Occipital lobe (tissue), 2 donors: ENCODE results near the gene SULT1E1. TPM values are rescaled to one million over a fixed set of nuclear protein-coding genes. Genes with fewer than 3 reads are reported as not detected.

Experiments used
- DNase-seq: peaks from one replicate; lab custom pipeline; 2025; lab: John Stamatoyannopoulos, UW
- total RNA-seq: library from RNA; depleted of rRNA; stranded (reverse); fragments of >200 nt; gene quantifications from one replicate; pipeline ENCODE4 v1.2.3, GENCODE V29; 2014

SULT1E1 gene
- total RNA-seq, 1 donor from 2014 or later = 8.4 TPM

DNA sequence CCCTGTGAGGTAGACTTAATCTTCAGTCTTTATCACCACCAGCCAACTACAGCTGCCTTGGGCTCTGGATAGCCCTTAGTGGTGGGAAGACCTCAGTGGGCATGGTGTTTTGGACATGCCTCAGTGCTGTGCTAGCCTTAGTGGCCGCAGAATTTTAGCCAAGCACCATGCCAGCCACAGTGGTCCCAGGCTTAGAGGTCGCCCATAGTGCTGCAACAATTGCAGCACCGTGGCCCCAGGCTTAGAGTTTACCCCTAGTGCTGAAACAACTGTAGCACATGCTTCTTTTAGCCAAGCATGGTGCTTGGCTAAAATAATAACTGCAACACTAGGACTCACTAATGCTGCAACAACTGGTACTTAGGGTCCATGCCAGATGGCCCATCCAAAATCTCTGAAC lies 60.6 kb downstream of the SULT1E1 start:
- DNase-seq = no peak

DNA sequence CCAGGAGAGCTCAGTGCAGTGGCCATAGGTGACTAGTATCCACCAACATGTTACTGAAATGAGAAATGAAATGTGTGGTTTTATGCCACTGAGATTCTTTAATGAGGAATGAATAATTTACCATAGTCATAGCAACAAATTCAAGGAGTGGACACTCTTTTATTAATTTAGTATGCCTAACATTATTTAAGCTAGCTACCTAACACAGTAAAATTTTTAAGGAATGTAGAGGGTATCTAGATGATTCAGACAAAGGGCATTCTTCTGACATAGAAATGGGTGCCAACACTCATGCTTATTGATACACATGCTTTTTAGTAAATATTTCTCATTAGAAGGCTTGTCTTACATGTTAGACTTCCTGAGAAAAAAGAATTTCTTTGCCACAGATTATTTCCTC lies 66.2 kb downstream of the SULT1E1 start:
- no peak for DNase-seq

Other genes starting within 250 kb of the SULT1E1 start
- gene UGT2A2, start 220.5 kb downstream of the SULT1E1 start, total RNA-seq = not detected
- not detected for gene UGT2A1, start 206.9 kb downstream of the SULT1E1 start, total RNA-seq
- 0.31 TPM for gene SULT1B1, start 99.5 kb downstream of the SULT1E1 start, total RNA-seq
- gene CSN1S1, start 70.9 kb upstream of the SULT1E1 start, total RNA-seq = not detected
- not detected for gene CSN2, start 105.6 kb upstream of the SULT1E1 start, total RNA-seq
- not detected for gene STATH, start 135.8 kb upstream of the SULT1E1 start, total RNA-seq
- not detected for gene HTN3, start 168.3 kb upstream of the SULT1E1 start, total RNA-seq
- not detected for gene HTN1, start 190.3 kb upstream of the SULT1E1 start, total RNA-seq